Measurements from ENCODE around the gene ZNF516. TPM values are rescaled to one million over a fixed set of nuclear protein-coding genes. Genes with fewer than 3 reads are reported as not detected.

Gene ZNF516
- total and polyA plus RNA-seq, 2 of the 13 experiments (the other 11 are each of a cell fraction or from before 2014, with no cell fraction given) = 16.6 to 18.7 TPM

- 0 out of 2 replicates have a peak, but pooled peaks have one; percentile 43 for TF ChIP-seq ZBTB2 (CRISPR knock-in tag; IDR thresholded peaks at IDR 0.05; ENCODE audit: low read depth)
- TF ChIP-seq SRSF1 (optimal IDR thresholded peaks at IDR 0.05; ENCODE audit: low read depth, low read length) = peak; percentile 40
- no peak for TF ChIP-seq PLRG1 (conservative IDR thresholded peaks at IDR 0.05)
- no peak for TF ChIP-seq ZNF550 (CRISPR knock-in tag; IDR thresholded peaks at IDR 0.05; ENCODE audit: borderline replicate concordance)
- TF ChIP-seq ZNF724P (CRISPR knock-in tag; IDR thresholded peaks at IDR 0.05; ENCODE audit: borderline replicate concordance) = no peak
- no peak for TF ChIP-seq KAT8 (CRISPR knock-in tag; IDR thresholded peaks at IDR 0.05)
- TF ChIP-seq ELF1 (CRISPR knock-in tag; IDR thresholded peaks at IDR 0.05) = no peak
- TF ChIP-seq THAP8 (CRISPR knock-in tag; IDR thresholded peaks at IDR 0.05; ENCODE audit: borderline replicate concordance) = no peak
- TF ChIP-seq ZNF597 (CRISPR knock-in tag; IDR thresholded peaks at IDR 0.05) = no peak
- no peak for TF ChIP-seq ZMYM2 (CRISPR knock-in tag; IDR thresholded peaks at IDR 0.05)
- TF ChIP-seq TCF7 (IDR thresholded peaks at IDR 0.05; ENCODE audit: low read depth) = no peak
- TF ChIP-seq ZNF337 (CRISPR knock-in tag; IDR thresholded peaks at IDR 0.05; ENCODE audit: borderline replicate concordance, low read depth) = no peak
- peak; percentile 12; the same call in 1 of the 2 replicates for TF ChIP-seq FOXA3 (CRISPR knock-in tag; IDR thresholded peaks at IDR 0.05)
- TF ChIP-seq ZNF883 (CRISPR knock-in tag; IDR thresholded peaks at IDR 0.05; ENCODE audit: not compliant biosample characterization) = no peak
- no peak for TF ChIP-seq ZNF3 (CRISPR knock-in tag; IDR thresholded peaks at IDR 0.05)
- TF ChIP-seq GATAD1 (CRISPR knock-in tag; IDR thresholded peaks at IDR 0.05) = no peak
- TF ChIP-seq RXRA (CRISPR knock-in tag; IDR thresholded peaks at IDR 0.05) = peak; percentile 39; the same call in 1 of the 2 replicates
- no peak for TF ChIP-seq ZFP37 (CRISPR knock-in tag; IDR thresholded peaks at IDR 0.05; ENCODE audit: borderline replicate concordance)
- TF ChIP-seq ZNF30 (CRISPR knock-in tag; IDR thresholded peaks at IDR 0.05) = 0 out of 2 replicates have a peak, but pooled peaks have one; percentile 54
- TF ChIP-seq NFE2L1 (CRISPR knock-in tag; IDR thresholded peaks at IDR 0.05; ENCODE audit: borderline replicate concordance) = no peak
- peak; percentile 12; the same call in 1 of the 2 replicates for TF ChIP-seq HOXD1 (CRISPR knock-in tag; IDR thresholded peaks at IDR 0.05)
- no peak for TF ChIP-seq FLYWCH1 (CRISPR knock-in tag; IDR thresholded peaks at IDR 0.05)
- 0 out of 2 replicates have a peak, but pooled peaks have one; percentile 67 for TF ChIP-seq ZSCAN29 (CRISPR knock-in tag; conservative IDR thresholded peaks at IDR 0.05)
- TF ChIP-seq ZNF280D (CRISPR knock-in tag; IDR thresholded peaks at IDR 0.05) = no peak
- no peak for TF ChIP-seq STAT5B (CRISPR knock-in tag; IDR thresholded peaks at IDR 0.05)
Observed at GRCh38 chr18:76491776-76492668, 3.0 kb downstream of the ZNF516 start (continued).
